Stimulated activated naive CD8-positive, alpha-beta T cell treated with anti-CD3 and anti-CD28 coated beads, Interleukin-15, Interleukin-2, amounts not matched to agents 100 ng/mL and 50 ng/mL, for 24 hours (primary cell): ENCODE measurements around the gene PLEKHG1.
A peak's percentile ranks its signal among the peaks of the same experiment; 100 is the strongest.

Experiments used
- H3K27ac Mint-ChIP-seq: one replicate; pipeline ENCODE4 v1.8.0; 2021; ENCODE audit warnings: mild to moderate bottlenecking, mixed read lengths
- H3K27me3 Mint-ChIP-seq: one replicate; pipeline ENCODE4 v1.8.0; 2021; ENCODE audit warnings: mixed read lengths
- H3K36me3 Mint-ChIP-seq: one replicate; pipeline ENCODE4 v1.8.0; 2021; ENCODE audit warnings: low read depth, mixed read lengths
- H3K4me1 Mint-ChIP-seq: one replicate; pipeline ENCODE4 v1.8.0; 2021; ENCODE audit warnings: low read depth, mixed read lengths
- H3K4me3 Mint-ChIP-seq: one replicate; pipeline ENCODE4 v1.8.0; 2021; ENCODE audit warnings: mild to moderate bottlenecking, mixed read lengths
- H3K9me3 Mint-ChIP-seq: one replicate; pipeline ENCODE4 v1.8.0; 2021; ENCODE audit warnings: mixed read lengths

PLEKHG1 gene

GRCh38 chr6:150620244-150620643 lies 20.6 kb downstream of the PLEKHG1 start:
- peaks cover 40% of the 10 kb centered on the region for H3K4me1 Mint-ChIP-seq
- no peak overlapping the region for H3K4me3 Mint-ChIP-seq
- peaks cover 21% of the 10 kb centered on the region for H3K27me3 Mint-ChIP-seq
- H3K27ac Mint-ChIP-seq, result no peak overlapping the region
- H3K9me3 Mint-ChIP-seq, result no peaks in the 10 kb centered on the region
- H3K36me3 Mint-ChIP-seq, result no peaks in the 10 kb centered on the region

GRCh38 chr6:150620763-150621162 lies 21.1 kb downstream of the PLEKHG1 start:
- Mint-ChIP-seq H3K27me3 (peaks cover 21% of the 10 kb centered on the region), H3K36me3 (no peaks in the 10 kb centered on the region), H3K4me3 (no peak overlapping the region), H3K9me3 (peaks cover 1% of the 10 kb centered on the region), H3K4me1 (peaks cover 40% of the 10 kb centered on the region), H3K27ac (no peak overlapping the region)

- H3K4me1 Mint-ChIP-seq, result peaks cover 45% of the 10 kb centered on the region
- peak overlapping the region; percentile 32 for H3K27ac Mint-ChIP-seq
- no peak overlapping the region for H3K4me3 Mint-ChIP-seq
- H3K27me3 Mint-ChIP-seq, result peaks cover 21% of the 10 kb centered on the region
- no peaks in the 10 kb centered on the region for H3K36me3 Mint-ChIP-seq
- H3K9me3 Mint-ChIP-seq, result peaks cover 3% of the 10 kb centered on the region
These were observed 22.8 kb downstream of the PLEKHG1 start for GRCh38 chr6:150622476-150622875.

GRCh38 chr6:150622941-150623874 lies 23.5 kb downstream of the PLEKHG1 start:
- Mint-ChIP-seq H3K9me3 (peaks cover 3% of the 10 kb centered on the region), H3K4me3 (peak overlapping the region; percentile 3), H3K27ac (peak overlapping the region; percentile 57), H3K36me3 (no peaks in the 10 kb centered on the region), H3K4me1 (peaks cover 42% of the 10 kb centered on the region), H3K27me3 (peaks cover 18% of the 10 kb centered on the region)

- H3K27me3 Mint-ChIP-seq, result peaks cover 15% of the 10 kb centered on the region
- H3K9me3 Mint-ChIP-seq, result peaks cover 3% of the 10 kb centered on the region
- H3K4me3 Mint-ChIP-seq, result no peak overlapping the region
- H3K27ac Mint-ChIP-seq, result no peak overlapping the region
- H3K4me1 Mint-ChIP-seq, result peaks cover 38% of the 10 kb centered on the region
- H3K36me3 Mint-ChIP-seq, result no peaks in the 10 kb centered on the region
These were observed 24.5 kb downstream of the PLEKHG1 start for GRCh38 chr6:150624191-150624590.

GRCh38 chr6:150625927-150626326 lies 26.2 kb downstream of the PLEKHG1 start:
- peaks cover 15% of the 10 kb centered on the region for H3K27me3 Mint-ChIP-seq
- H3K4me3 Mint-ChIP-seq, result no peak overlapping the region
- H3K36me3 Mint-ChIP-seq, result no peaks in the 10 kb centered on the region
- H3K4me1 Mint-ChIP-seq, result peaks cover 35% of the 10 kb centered on the region
- peaks cover 3% of the 10 kb centered on the region for H3K9me3 Mint-ChIP-seq
- no peak overlapping the region for H3K27ac Mint-ChIP-seq

GRCh38 chr6:150627154-150627553 lies 27.5 kb downstream of the PLEKHG1 start:
- Mint-ChIP-seq H3K4me3 (no peak overlapping the region), H3K36me3 (no peaks in the 10 kb centered on the region), H3K27ac (no peak overlapping the region), H3K27me3 (peaks cover 11% of the 10 kb centered on the region), H3K4me1 (peaks cover 40% of the 10 kb centered on the region), H3K9me3 (peaks cover 3% of the 10 kb centered on the region)

- Mint-ChIP-seq H3K36me3 (no peaks in the 10 kb centered on the region), H3K9me3 (peaks cover 3% of the 10 kb centered on the region), H3K27me3 (peaks cover 11% of the 10 kb centered on the region), H3K4me1 (peaks cover 42% of the 10 kb centered on the region), H3K27ac (no peak overlapping the region), H3K4me3 (no peak overlapping the region)
These were observed 27.9 kb downstream of the PLEKHG1 start for GRCh38 chr6:150627585-150628025.

- Mint-ChIP-seq H3K4me1 (peaks cover 44% of the 10 kb centered on the region), H3K9me3 (peaks cover 3% of the 10 kb centered on the region), H3K4me3 (no peak overlapping the region), H3K27me3 (peaks cover 11% of the 10 kb centered on the region), H3K27ac (no peak overlapping the region), H3K36me3 (no peaks in the 10 kb centered on the region)
These were observed 29.2 kb downstream of the PLEKHG1 start for GRCh38 chr6:150628908-150629307.

GRCh38 chr6:150631283-150631983 lies 31.7 kb downstream of the PLEKHG1 start:
- Mint-ChIP-seq H3K9me3 (no peaks in the 10 kb centered on the region), H3K4me3 (peak overlapping the region; percentile 42), H3K4me1 (peaks cover 69% of the 10 kb centered on the region), H3K27me3 (peaks cover 11% of the 10 kb centered on the region), H3K27ac (peak overlapping the region; percentile 78), H3K36me3 (no peaks in the 10 kb centered on the region)

- Mint-ChIP-seq H3K4me1 (peaks cover 72% of the 10 kb centered on the region), H3K4me3 (peak overlapping the region; percentile 78)
These were observed 32.4 kb downstream of the PLEKHG1 start for GRCh38 chr6:150631984-150632642.

GRCh38 chr6:150632785-150633485 lies 33.2 kb downstream of the PLEKHG1 start:
- H3K9me3 Mint-ChIP-seq, result no peaks in the 10 kb centered on the region
- peaks cover 75% of the 10 kb centered on the region for H3K4me1 Mint-ChIP-seq
- peak overlapping the region; percentile 78 for H3K27ac Mint-ChIP-seq
- H3K36me3 Mint-ChIP-seq, result no peaks in the 10 kb centered on the region
- peaks cover 11% of the 10 kb centered on the region for H3K27me3 Mint-ChIP-seq
- peak overlapping the region; percentile 78 for H3K4me3 Mint-ChIP-seq

More at GRCh38 chr6:150631984-150632642, 32.4 kb downstream of the PLEKHG1 start:
- Mint-ChIP-seq H3K27me3 (peaks cover 11% of the 10 kb centered on the region), H3K27ac (peak overlapping the region; percentile 78), H3K36me3 (no peaks in the 10 kb centered on the region), H3K9me3 (no peaks in the 10 kb centered on the region)

- peak overlapping the region; percentile 78 for H3K4me3 Mint-ChIP-seq
These were observed 33.8 kb downstream of the PLEKHG1 start for GRCh38 chr6:150633486-150633834.

GRCh38 chr6:150634176-150634963 lies 34.7 kb downstream of the PLEKHG1 start:
- H3K4me1 Mint-ChIP-seq, result peaks cover 82% of the 10 kb centered on the region

More at GRCh38 chr6:150633486-150633834, 33.8 kb downstream of the PLEKHG1 start:
- no peaks in the 10 kb centered on the region for H3K36me3 Mint-ChIP-seq
- H3K4me1 Mint-ChIP-seq, result peaks cover 80% of the 10 kb centered on the region
- no peaks in the 10 kb centered on the region for H3K9me3 Mint-ChIP-seq
- H3K27me3 Mint-ChIP-seq, result peaks cover 15% of the 10 kb centered on the region
- peak overlapping the region; percentile 78 for H3K27ac Mint-ChIP-seq

More at GRCh38 chr6:150634176-150634963, 34.7 kb downstream of the PLEKHG1 start:
- H3K9me3 Mint-ChIP-seq, result no peaks in the 10 kb centered on the region
- peak overlapping the region; percentile 78 for H3K4me3 Mint-ChIP-seq
- peak overlapping the region; percentile 47 for H3K27ac Mint-ChIP-seq
- peaks cover 16% of the 10 kb centered on the region for H3K27me3 Mint-ChIP-seq
- no peaks in the 10 kb centered on the region for H3K36me3 Mint-ChIP-seq
